HepG2 (cell line): ENCODE results near the gene TCEANC. TPM values are rescaled to one million over a fixed set of nuclear protein-coding genes. Genes with fewer than 3 reads are reported as not detected.

ENCODE experiments used
- AKAP8 ChIP-seq: sonication (generic); formaldehyde crosslinking; IDR thresholded peaks from 2 replicates; pipeline ENCODE4 v1.5.1; 2020; ENCODE audit warnings: mild to moderate bottlenecking, missing genetic modification reagents
- ATAD3A ChIP-seq: sonication (generic); formaldehyde crosslinking; IDR thresholded peaks from 2 replicates; pipeline ENCODE4 v1.4.0; 2020; ENCODE audit warnings: missing genetic modification reagents
- BRCA1 ChIP-seq: sonication (generic); formaldehyde crosslinking; IDR thresholded peaks from 2 replicates; pipeline ENCODE4 v1.4.0; 2020; ENCODE audit warnings: missing genetic modification reagents
- CAMTA2 ChIP-seq: sonication (generic); formaldehyde crosslinking; IDR thresholded peaks from 2 replicates; pipeline ENCODE4 v1.4.0; 2020; ENCODE audit warnings: mild to moderate bottlenecking, missing genetic modification reagents, borderline replicate concordance
- CEBPB ChIP-seq: IDR thresholded peaks from 2 replicates; pipeline ENCODE4 v1.6.1; 2011; ENCODE audit warnings: low read depth, low read length, improper control_type of control experiment, borderline replicate concordance
- GATAD1 ChIP-seq: IDR thresholded peaks from 2 replicates; pipeline ENCODE4 v1.6.1; 2016; ENCODE audit warnings: missing genetic modification reagents, missing compliant biosample characterization
- HMGXB3 ChIP-seq: sonication (generic); formaldehyde crosslinking; IDR thresholded peaks from 2 replicates; pipeline ENCODE4 v1.4.0; 2020; ENCODE audit warnings: missing genetic modification reagents, borderline replicate concordance
- JUN ChIP-seq: sonication (generic); formaldehyde crosslinking; IDR thresholded peaks from 2 replicates; pipeline ENCODE4 v1.4.0; 2020; ENCODE audit warnings: mild to moderate bottlenecking, missing genetic modification reagents
- KDM5B ChIP-seq: sonication (generic); formaldehyde crosslinking; IDR thresholded peaks from 2 replicates; pipeline ENCODE4 v1.4.0; 2020; ENCODE audit warnings: missing genetic modification reagents, mild to moderate bottlenecking, borderline replicate concordance
- KLF16 ChIP-seq, 2 experiments: sonication (generic) in 1 of 2; formaldehyde crosslinking in 1 of 2; IDR thresholded peaks; 2 replicates each; pipeline versions ENCODE4 v1.6.1 to v1.8.0; 2016 to 2023; ENCODE audit warnings: missing genetic modification reagents in 2 of 2, missing compliant biosample characterization in 1 of 2
- KMT2A ChIP-seq: sonication (generic); formaldehyde crosslinking; IDR thresholded peaks from 2 replicates; pipeline ENCODE4 v1.4.0; 2020; ENCODE audit warnings: missing genetic modification reagents
- PHF5A ChIP-seq: IDR thresholded peaks from one replicate; pipeline ENCODE4 v1.6.1; 2018; ENCODE audit warnings: low read depth, missing genetic modification reagents; ENCODE audit not compliant: unreplicated experiment
- PRMT3 ChIP-seq: sonication (generic); formaldehyde crosslinking; IDR thresholded peaks from 2 replicates; pipeline ENCODE4 v1.8.1; 2022; ENCODE audit warnings: low read depth, mild to moderate bottlenecking, moderate library complexity, missing genetic modification reagents, borderline replicate concordance
- SAFB2 ChIP-seq: sonication (generic); formaldehyde crosslinking; IDR thresholded peaks from 2 replicates; pipeline ENCODE4 v1.5.1; 2020; ENCODE audit warnings: missing genetic modification reagents, low read depth, mild to moderate bottlenecking, borderline replicate concordance
- SIN3A ChIP-seq: IDR thresholded peaks from 2 replicates; pipeline ENCODE4 v1.6.1; 2011; ENCODE audit warnings: low read depth, mild to moderate bottlenecking, control low read depth, low read length, borderline replicate concordance
- SOX6 ChIP-seq, 2 experiments: fragments of 450-650 bp in 1 of 2; sonication (generic) in 1 of 2; formaldehyde crosslinking in 1 of 2; IDR thresholded peaks; 2 replicates each; pipeline versions ENCODE4 v1.4.0 to v1.6.1; 2017 to 2020; ENCODE audit warnings: antibody characterized with exemption in 1 of 2, mild to moderate bottlenecking in 1 of 2, missing genetic modification reagents in 1 of 2
- SP4 ChIP-seq: sonication (generic); formaldehyde crosslinking; IDR thresholded peaks from 2 replicates; pipeline ENCODE4 v1.8.1; 2023; ENCODE audit warnings: mild to moderate bottlenecking, missing genetic modification reagents
- SRSF9 ChIP-seq: fragments of 200-400 bp; formaldehyde crosslinking; IDR thresholded peaks from 2 replicates; pipeline ENCODE4 v1.6.1; 2018; ENCODE audit warnings: borderline replicate concordance, mild to moderate bottlenecking, low read depth, low read length; ENCODE audit not compliant: insufficient read depth, poor library complexity, severe bottlenecking
- TFDP2 ChIP-seq: sonication (generic); formaldehyde crosslinking; IDR thresholded peaks from 2 replicates; pipeline ENCODE4 v1.4.0; 2020; ENCODE audit warnings: missing genetic modification reagents
- ZBTB38 ChIP-seq: sonication (generic); formaldehyde crosslinking; IDR thresholded peaks from 2 replicates; pipeline ENCODE4 v1.5.1; 2020; ENCODE audit warnings: mild to moderate bottlenecking, missing genetic modification reagents
- ZFP36 ChIP-seq: fragments of 150-350 bp; IDR thresholded peaks from 2 replicates; pipeline ENCODE4 v1.6.1; 2018; ENCODE audit warnings: borderline replicate concordance, low read length, low read depth; ENCODE audit not compliant: partially characterized antibody
- ZNF34 ChIP-seq: sonication (generic); formaldehyde crosslinking; IDR thresholded peaks from 2 replicates; pipeline ENCODE4 v1.4.0; 2020; ENCODE audit warnings: mild to moderate bottlenecking, missing genetic modification reagents, borderline replicate concordance
- ZNF644 ChIP-seq: IDR thresholded peaks from 2 replicates; pipeline ENCODE4 v1.6.1; 2016; ENCODE audit warnings: low read depth
- ZNF7 ChIP-seq: IDR thresholded peaks from 2 replicates; pipeline ENCODE4 v1.6.1; 2016; ENCODE audit warnings: missing biosample characterization, missing genetic modification reagents
- polyA plus RNA-seq, 8 experiments: library from polyadenylated mRNA; depleted of rRNA in 3 of 8; stranded (reverse) in 7 of 8; unstranded in 1 of 8; fragments of >200 nt; fragmentation: Illumina TruSeq in 4 of 8; extraction: Trizol in 4 of 8; gene quantifications; 2 replicates each; pipeline versions ENCODE4 v1.2.1 to v1.2.3, GENCODE V29; 2011 to 2016; ENCODE audit warnings: low read depth in 4 of 8, missing spikeins in 1 of 8, mixed read lengths in 1 of 8; ENCODE audit not compliant: insufficient read depth in 1 of 8
- total RNA-seq, 5 experiments: library from RNA; depleted of rRNA; stranded (reverse); fragments of >200 nt; fragmentation: Illumina TruSeq; extraction: Trizol; gene quantifications; 2 replicates each; pipeline ENCODE4 v1.2.3, GENCODE V29; 2016; ENCODE audit warnings: low read depth in 1 of 5

Gene TCEANC
- total and polyA plus RNA-seq, 2 of the 13 experiments (the other 11 are each of a cell fraction or from before 2014, with no cell fraction given) = 0.51 to 0.97 TPM

DNA sequence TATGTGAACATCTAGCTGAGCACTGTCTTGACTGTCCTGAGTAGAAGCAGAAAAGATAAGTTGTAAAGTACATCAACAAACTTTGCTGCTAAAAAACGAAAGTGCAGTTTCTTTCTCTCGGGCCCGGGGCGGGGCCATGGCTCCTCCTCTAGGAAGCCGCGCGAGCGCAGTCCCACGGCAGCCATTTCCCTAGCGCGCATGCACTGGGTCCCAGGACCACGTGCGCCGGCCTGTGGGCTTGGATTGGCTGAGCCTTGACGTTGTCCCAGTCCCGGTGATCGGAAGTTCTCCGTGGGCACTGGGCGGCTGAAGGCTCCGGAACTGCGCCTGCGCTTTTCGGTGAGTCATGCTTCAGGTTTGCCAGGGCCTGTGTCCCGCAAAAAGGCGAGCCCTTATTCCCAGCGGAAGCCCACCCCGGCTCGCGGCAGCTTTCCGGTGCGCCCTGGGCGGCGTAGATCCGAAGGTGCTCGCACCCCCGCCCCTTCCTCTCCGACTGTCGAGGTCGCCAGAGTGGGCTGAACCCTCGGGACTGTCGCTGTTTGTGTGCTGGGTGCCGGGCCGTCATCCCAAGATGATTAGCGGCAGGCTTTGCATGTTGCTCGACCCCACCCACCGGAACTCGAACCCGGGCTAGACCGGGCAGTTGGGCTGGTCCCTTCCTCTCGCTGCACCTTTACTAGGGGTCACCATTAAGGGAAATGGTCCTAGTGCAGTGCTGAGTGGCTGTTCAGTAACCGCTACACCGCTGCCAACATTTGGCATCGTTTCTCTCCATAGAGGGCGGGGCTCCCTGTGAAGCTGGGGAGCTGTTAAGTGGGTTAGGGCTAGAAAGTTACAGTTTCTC lies at the start of gene TCEANC (continued):
- TF ChIP-seq HMGXB3 (no peak), JUN (CRISPR knock-in tag) (0 out of 2 replicates have a peak, but pooled peaks have one; percentile 28), SP4 (CRISPR knock-in tag) (0 out of 2 replicates have a peak, but pooled peaks have one; percentile 14), SAFB2 (CRISPR knock-in tag) (no peak), PHF5A (CRISPR knock-in tag) (no peak), GATAD1 (CRISPR knock-in tag) (peak; percentile 68), KDM5B (no peak), TFDP2 (CRISPR knock-in tag) (0 out of 2 replicates have a peak, but pooled peaks have one; percentile 43), ZNF34 (CRISPR knock-in tag) (no peak), SIN3A (no peak), ZNF644 (CRISPR knock-in tag) (no peak), SRSF9 (no peak), ATAD3A (CRISPR knock-in tag) (no peak), SOX6 (IDR thresholded peaks at IDR 0.05) (no peak), SOX6 (CRISPR knock-in tag; IDR thresholded peaks at IDR 0.05) (no peak), ZFP36 (no peak), KLF16 (CRISPR knock-in tag; IDR thresholded peaks at IDR 0.05) (peak in 1 of 2 experiments; percentile 50; a peak in 2 of 4 replicates), PRMT3 (CRISPR knock-in tag) (no peak), CEBPB (no peak), KMT2A (no peak), ZBTB38 (CRISPR knock-in tag) (no peak; the same call in 1 of the 2 replicates), ZNF7 (CRISPR knock-in tag) (no peak), BRCA1 (no peak), AKAP8 (CRISPR knock-in tag) (no peak), CAMTA2 (no peak)
